Panc1 (cell line): ENCODE data around the gene FLYWCH2. TPM values are rescaled to one million over a fixed set of nuclear protein-coding genes. Genes with fewer than 3 reads are reported as not detected.

ENCODE experiments used
- ATAC-seq: fragments of 200-7000 bp; cut with Tn5 transposase; 2 replicates; pipeline ENCODE4 v1.9.1; 2020; ENCODE audit warnings: mild to moderate bottlenecking, moderate library complexity
- BruUV-seq: library from RNA; stranded (reverse); fragments of 400-500 nt; replicated peaks from 2 replicates; lab custom pipeline; 2021; lab: Mats Ljungman, UMichigan
- CTCF ChIA-PET: fragments of 300-600 bp; sonication (Branson Sonifier 250); formaldehyde crosslinking; loops from one replicate; lab custom pipeline; 2022; ENCODE audit warnings: antibody characterized with exemption; lab: Charles Lee
- POLR2A ChIA-PET: fragments of 300-600 bp; sonication (Branson Sonifier 250); formaldehyde crosslinking; loops from one replicate; lab custom pipeline; 2022; ENCODE audit warnings: antibody characterized with exemption; lab: Charles Lee
- DNase-seq: peaks from one replicate; pipeline ENCODE4 v3.0.0-alpha.2; 2010; ENCODE audit warnings: low read depth, low spot score
- H3K27ac ChIP-seq: 2 replicates; pipeline ENCODE4 v1.5.1; 2011; ENCODE audit warnings: mild to moderate bottlenecking, low read length, inconsistent platforms
- H3K27me3 ChIP-seq: fragments of 200-500 bp; sonication (Bioruptor generic); 2 replicates; pipeline ENCODE4 v1.6.0; 2014; ENCODE audit warnings: low read length, inconsistent platforms; ENCODE audit not compliant: control insufficient read depth, insufficient read depth
- H3K36me3 ChIP-seq: fragments of 200-500 bp; sonication (Bioruptor generic); 2 replicates; pipeline ENCODE4 v1.5.1; 2014; ENCODE audit warnings: inconsistent platforms, mild to moderate bottlenecking, low read length, moderate library complexity; ENCODE audit not compliant: control insufficient read depth, insufficient read depth
- H3K4me1 ChIP-seq: 2 replicates; pipeline ENCODE4 v1.5.1; 2011; ENCODE audit warnings: inconsistent platforms, mild to moderate bottlenecking, low read length, moderate library complexity; ENCODE audit not compliant: control insufficient read depth, insufficient read depth
- H3K4me3 ChIP-seq, 2 experiments: 2 replicates each; pipeline ENCODE4 v1.5.1; 2011 to 2012; ENCODE audit warnings: low read depth in 2 of 2, low read length in 2 of 2, mild to moderate bottlenecking in 2 of 2, inconsistent platforms in 1 of 2, moderate library complexity in 1 of 2
- H3K9me3 ChIP-seq: fragments of 200-500 bp; sonication (Bioruptor generic); 2 replicates; pipeline ENCODE4 v1.5.1; 2014; ENCODE audit warnings: low read depth, mild to moderate bottlenecking, inconsistent platforms, low read length, moderate library complexity; ENCODE audit not compliant: control insufficient read depth, insufficient read depth
- CTCF ChIP-seq: fragments of 450-650 bp; IDR thresholded peaks from 2 replicates; pipeline ENCODE4 v1.5.1; 2017; ENCODE audit warnings: mild to moderate bottlenecking
- POLR2AphosphoS5 ChIP-seq: IDR thresholded peaks from 2 replicates; pipeline ENCODE4 v1.6.1; 2012; ENCODE audit warnings: mild to moderate bottlenecking, low read depth, low read length, moderate library complexity
- REST ChIP-seq, 2 experiments: IDR thresholded peaks; 2 replicates each; pipeline ENCODE4 v1.6.1; 2011 to 2012; ENCODE audit warnings: low read depth in 2 of 2, control low read depth in 1 of 2, low read length in 1 of 2, mild to moderate bottlenecking in 1 of 2, moderate library complexity in 1 of 2; ENCODE audit not compliant: insufficient read depth in 1 of 2
- SIN3A ChIP-seq: IDR thresholded peaks from 2 replicates; pipeline ENCODE4 v1.6.1; 2012; ENCODE audit warnings: low read depth, mild to moderate bottlenecking, low read length, moderate library complexity, borderline replicate concordance; ENCODE audit not compliant: insufficient read depth
- TCF7L2 ChIP-seq: IDR thresholded peaks from 2 replicates; pipeline ENCODE4 v1.6.1; 2011; ENCODE audit warnings: mild to moderate bottlenecking, low read depth, low read length, inconsistent platforms
- in situ Hi-C: cut with HindIII; loops from 2 replicates; pipeline ENCODE4 v1.10.0; 2016; ENCODE audit warnings: low sequenced_read_pairs, low pct_unique_long_range_greater_than_20kb
- intact Hi-C: fragments of 100-400 bp; cut with micrococcal nuclease; formaldehyde crosslinking; loops from one replicate; pipeline ENCODE4 v1.10.0; 2022; ENCODE audit not compliant: unreplicated experiment
- total RNA-seq: library from RNA; stranded (reverse); gene quantifications from one replicate; pipeline ENCODE4 v1.2.1, GENCODE V29; 2021; ENCODE audit not compliant: unreplicated experiment

The FLYWCH2 gene
- total RNA-seq, 1 experiment from 2014 or later = 77.3 TPM

- Histone ChIP-seq H3K27me3 (no peaks in the 10 kb centered on the region), H3K27ac (peak overlapping the region; percentile 96), H3K36me3 (no peaks in the 10 kb centered on the region), H3K9me3 (no peaks in the 10 kb centered on the region), H3K4me3 (peak overlapping the region; percentile 64 to 92), H3K4me1 (peaks cover 6% of the 10 kb centered on the region)
- ChIA-PET POLR2A (no interaction called here), CTCF (no interaction called here)
- DNase-seq = no peak
- in situ Hi-C loops = no loop called here
- intact Hi-C loops = no loop called here
- BruUV-seq = no TSS peak
- TF ChIP-seq TCF7L2 = no peak
- peak; percentile 84; the same call in 1 of the 2 replicates for TF ChIP-seq SIN3A
- peak; percentile 98 for TF ChIP-seq CTCF
- TF ChIP-seq REST (IDR thresholded peaks at IDR 0.05; ENCODE audit: insufficient read depth in 1 of 2, low read depth in 2 of 2, low read length in 1 of 2) = peak; percentile 54 to 56; a peak in 2 of 4 replicates
- TF ChIP-seq POLR2AphosphoS5 = peak; percentile 79
- ATAC-seq = peak; percentile 72
These were observed 21.3 kb downstream of the FLYWCH2 start for GRCh38 chr16:2904100-2904921.

- H3K4me3 ChIP-seq = peak overlapping the region; percentile 64 to 92
- peak overlapping the region; percentile 96 for H3K27ac ChIP-seq
- CTCF ChIA-PET = interaction anchor here (1.0 kb wide), 1 partner anchor 66 kb away, joined by 3 read pairs; no protein-coding TSS in a partner anchor
- POLR2A ChIA-PET = no interaction called here
- no peak for TF ChIP-seq CTCF
- no peak for TF ChIP-seq POLR2AphosphoS5
- TF ChIP-seq SIN3A = no peak
- no peak; a peak in 1 of 4 replicates for TF ChIP-seq REST (IDR thresholded peaks at IDR 0.05; ENCODE audit: insufficient read depth in 1 of 2, low read depth in 2 of 2, low read length in 1 of 2)
- no peak for TF ChIP-seq TCF7L2
- ATAC-seq (peak; percentile 36; the same call in 1 of the 2 replicates), DNase-seq (no peak)
- in situ Hi-C loops = no loop called here
- H3K27me3 ChIP-seq = no peaks in the 10 kb centered on the region
- intact Hi-C loops = no loop called here
- no peaks in the 10 kb centered on the region for H3K9me3 ChIP-seq
- no peaks in the 10 kb centered on the region for H3K36me3 ChIP-seq
- H3K4me1 ChIP-seq = peaks cover 6% of the 10 kb centered on the region
- BruUV-seq = TSS peak; percentile 96
These were observed 21.9 kb downstream of the FLYWCH2 start for GRCh38 chr16:2904922-2905240.
